A204.1 (cell line): ENCODE measurements around the gene BSPRY.
"Not testable (repeated sequence)": the region's sequence is repeated elsewhere in the genome, so short reads cannot be mapped to it uniquely, and the experiment has no call there.

ENCODE experiments used
- FAIRE-seq: peaks from 2 replicates; lab custom pipeline; 2012; peaks lifted over from hg19 to GRCh38; lab: Jason Lieb, UNC

Gene BSPRY

GRCh38 chr9:113395000-113395861, 45.9 kb downstream of the BSPRY start:
- no peak for FAIRE-seq

- FAIRE-seq = no peak
Observed at GRCh38 chr9:113397203-113397631, 47.9 kb downstream of the BSPRY start.

- no peak for FAIRE-seq
Observed at GRCh38 chr9:113398796-113399195, 49.5 kb downstream of the BSPRY start.

- FAIRE-seq = no peak
Observed at GRCh38 chr9:113399646-113400200, 50.4 kb downstream of the BSPRY start.

- FAIRE-seq = peak; percentile 93
Observed at GRCh38 chr9:113401027-113401792, 51.9 kb downstream of the BSPRY start, which contains the start of gene ALAD. ALAD (minus strand) TSS chr9:113401284; CDS start chr9:113393559, 7,725 bp downstream.

GRCh38 chr9:113403646-113404045, 54.3 kb downstream of the BSPRY start:
- FAIRE-seq = no peak

- FAIRE-seq = not testable (repeated sequence)
Observed at GRCh38 chr9:113406353-113406752, 57.0 kb downstream of the BSPRY start.

GRCh38 chr9:113406873-113407511, 57.7 kb downstream of the BSPRY start:
- not testable (repeated sequence) for FAIRE-seq

- FAIRE-seq = no peak
Observed at GRCh38 chr9:113409481-113409880, 60.1 kb downstream of the BSPRY start.

- FAIRE-seq = no peak
Observed at GRCh38 chr9:113409883-113410206, 60.5 kb downstream of the BSPRY start.

GRCh38 chr9:113410207-113410864, 61.0 kb downstream of the BSPRY start, which contains the start of the genes C9orf43 and POLE3:
C9orf43 (plus strand) TSS chr9:113410747; CDS start chr9:113413494, 2,747 bp downstream.
POLE3 (minus strand) TSS chr9:113410675; CDS start chr9:113410293, 382 bp downstream.
- FAIRE-seq = no peak

- FAIRE-seq = no peak
Observed at GRCh38 chr9:113416149-113416721, 66.9 kb downstream of the BSPRY start.

- no peak for FAIRE-seq
Observed at GRCh38 chr9:113417370-113417769, 68.0 kb downstream of the BSPRY start.
